Esophagus squamous epithelium (tissue), 4 donors: ENCODE data around the gene KIAA1143.

ENCODE experiments used
- POLR2A ChIP-seq, 4 donors: fragments of 450-650 bp; IDR thresholded peaks; one replicate each; pipeline ENCODE4 v1.6.1; 2017; ENCODE audit warnings: antibody characterized with exemption in 4 of 4, mild to moderate bottlenecking in 4 of 4, moderate library complexity in 3 of 4
- TF ChIP-seq, protein P1 (sequence below), 6 experiments: fragments of 450-650 bp in 4 of 6; fragments of 200-600 bp in 2 of 6; sonication (generic) in 2 of 6; IDR thresholded peaks; one replicate each; pipeline ENCODE4 v1.5.1; 2016 to 2019; ENCODE audit warnings: antibody characterized with exemption in 6 of 6, mild to moderate bottlenecking in 4 of 6, moderate library complexity in 4 of 6

DNA sequence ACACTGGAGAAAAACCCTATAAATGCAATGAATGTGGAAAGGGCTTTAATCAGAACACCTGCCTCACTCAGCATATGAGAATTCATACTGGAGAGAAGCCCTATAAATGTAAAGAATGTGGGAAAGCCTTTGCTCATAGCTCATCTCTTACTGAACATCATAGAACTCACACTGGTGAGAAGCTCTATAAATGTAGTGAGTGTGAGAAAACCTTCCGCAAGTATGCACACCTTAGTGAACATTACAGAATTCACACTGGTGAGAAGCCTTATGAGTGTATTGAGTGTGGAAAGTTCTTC, 39.4 kb downstream of the KIAA1143 start:
- TF ChIP-seq, protein P1, sequence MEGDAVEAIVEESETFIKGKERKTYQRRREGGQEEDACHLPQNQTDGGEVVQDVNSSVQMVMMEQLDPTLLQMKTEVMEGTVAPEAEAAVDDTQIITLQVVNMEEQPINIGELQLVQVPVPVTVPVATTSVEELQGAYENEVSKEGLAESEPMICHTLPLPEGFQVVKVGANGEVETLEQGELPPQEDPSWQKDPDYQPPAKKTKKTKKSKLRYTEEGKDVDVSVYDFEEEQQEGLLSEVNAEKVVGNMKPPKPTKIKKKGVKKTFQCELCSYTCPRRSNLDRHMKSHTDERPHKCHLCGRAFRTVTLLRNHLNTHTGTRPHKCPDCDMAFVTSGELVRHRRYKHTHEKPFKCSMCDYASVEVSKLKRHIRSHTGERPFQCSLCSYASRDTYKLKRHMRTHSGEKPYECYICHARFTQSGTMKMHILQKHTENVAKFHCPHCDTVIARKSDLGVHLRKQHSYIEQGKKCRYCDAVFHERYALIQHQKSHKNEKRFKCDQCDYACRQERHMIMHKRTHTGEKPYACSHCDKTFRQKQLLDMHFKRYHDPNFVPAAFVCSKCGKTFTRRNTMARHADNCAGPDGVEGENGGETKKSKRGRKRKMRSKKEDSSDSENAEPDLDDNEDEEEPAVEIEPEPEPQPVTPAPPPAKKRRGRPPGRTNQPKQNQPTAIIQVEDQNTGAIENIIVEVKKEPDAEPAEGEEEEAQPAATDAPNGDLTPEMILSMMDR (IDR thresholded peaks at IDR 0.05) = no peak
- no peak for TF ChIP-seq POLR2A (IDR thresholded peaks at IDR 0.05)
